HepG2 (cell line): ENCODE data around the gene DLG2.

Experiments used
- CTCF ChIP-seq: sonication (generic); formaldehyde crosslinking; IDR thresholded peaks from 2 replicates; pipeline ENCODE4 v1.5.0; 2020; ENCODE audit warnings: mild to moderate bottlenecking, missing genetic modification reagents, moderate library complexity
- PAX8 ChIP-seq: sonication (generic); formaldehyde crosslinking; IDR thresholded peaks from 2 replicates; pipeline ENCODE4 v1.8.0; 2022; ENCODE audit warnings: mild to moderate bottlenecking, missing genetic modification reagents, borderline replicate concordance
- PITX1 ChIP-seq: sonication (generic); formaldehyde crosslinking; IDR thresholded peaks from 2 replicates; pipeline ENCODE4 v1.5.1; 2020; ENCODE audit warnings: mild to moderate bottlenecking, missing genetic modification reagents
- POLR2A ChIP-seq, 2 experiments: IDR thresholded peaks; 2 replicates each; pipeline ENCODE4 v1.6.1; 2011; ENCODE audit warnings: low read depth in 2 of 2, low read length in 2 of 2, mild to moderate bottlenecking in 1 of 2, moderate library complexity in 1 of 2; ENCODE audit not compliant: insufficient read depth in 1 of 2
- TF ChIP-seq, protein P1 (sequence below): sonication (generic); formaldehyde crosslinking; IDR thresholded peaks from 2 replicates; pipeline ENCODE4 v1.8.1; 2022; ENCODE audit warnings: mild to moderate bottlenecking, missing genetic modification reagents
- TF ChIP-seq, protein P2 (sequence below), 2 experiments: IDR thresholded peaks; 2 replicates each; pipeline ENCODE4 v1.6.1; 2011 to 2012; ENCODE audit warnings: low read length in 2 of 2, borderline replicate concordance in 1 of 2, low read depth in 1 of 2, mild to moderate bottlenecking in 1 of 2, moderate library complexity in 1 of 2

GRCh38 chr11:83648610-83649527, 1978.3 kb downstream of the DLG2 start:
- TF ChIP-seq PAX8 (CRISPR knock-in tag), result no peak
- no peak for TF ChIP-seq POLR2A (IDR thresholded peaks at IDR 0.05; ENCODE audit: insufficient read depth in 1 of 2, low read depth in 2 of 2, low read length in 2 of 2)
- TF ChIP-seq, protein P1, sequence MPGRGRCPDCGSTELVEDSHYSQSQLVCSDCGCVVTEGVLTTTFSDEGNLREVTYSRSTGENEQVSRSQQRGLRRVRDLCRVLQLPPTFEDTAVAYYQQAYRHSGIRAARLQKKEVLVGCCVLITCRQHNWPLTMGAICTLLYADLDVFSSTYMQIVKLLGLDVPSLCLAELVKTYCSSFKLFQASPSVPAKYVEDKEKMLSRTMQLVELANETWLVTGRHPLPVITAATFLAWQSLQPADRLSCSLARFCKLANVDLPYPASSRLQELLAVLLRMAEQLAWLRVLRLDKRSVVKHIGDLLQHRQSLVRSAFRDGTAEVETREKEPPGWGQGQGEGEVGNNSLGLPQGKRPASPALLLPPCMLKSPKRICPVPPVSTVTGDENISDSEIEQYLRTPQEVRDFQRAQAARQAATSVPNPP (CRISPR knock-in tag), result no peak
- TF ChIP-seq, protein P2, sequence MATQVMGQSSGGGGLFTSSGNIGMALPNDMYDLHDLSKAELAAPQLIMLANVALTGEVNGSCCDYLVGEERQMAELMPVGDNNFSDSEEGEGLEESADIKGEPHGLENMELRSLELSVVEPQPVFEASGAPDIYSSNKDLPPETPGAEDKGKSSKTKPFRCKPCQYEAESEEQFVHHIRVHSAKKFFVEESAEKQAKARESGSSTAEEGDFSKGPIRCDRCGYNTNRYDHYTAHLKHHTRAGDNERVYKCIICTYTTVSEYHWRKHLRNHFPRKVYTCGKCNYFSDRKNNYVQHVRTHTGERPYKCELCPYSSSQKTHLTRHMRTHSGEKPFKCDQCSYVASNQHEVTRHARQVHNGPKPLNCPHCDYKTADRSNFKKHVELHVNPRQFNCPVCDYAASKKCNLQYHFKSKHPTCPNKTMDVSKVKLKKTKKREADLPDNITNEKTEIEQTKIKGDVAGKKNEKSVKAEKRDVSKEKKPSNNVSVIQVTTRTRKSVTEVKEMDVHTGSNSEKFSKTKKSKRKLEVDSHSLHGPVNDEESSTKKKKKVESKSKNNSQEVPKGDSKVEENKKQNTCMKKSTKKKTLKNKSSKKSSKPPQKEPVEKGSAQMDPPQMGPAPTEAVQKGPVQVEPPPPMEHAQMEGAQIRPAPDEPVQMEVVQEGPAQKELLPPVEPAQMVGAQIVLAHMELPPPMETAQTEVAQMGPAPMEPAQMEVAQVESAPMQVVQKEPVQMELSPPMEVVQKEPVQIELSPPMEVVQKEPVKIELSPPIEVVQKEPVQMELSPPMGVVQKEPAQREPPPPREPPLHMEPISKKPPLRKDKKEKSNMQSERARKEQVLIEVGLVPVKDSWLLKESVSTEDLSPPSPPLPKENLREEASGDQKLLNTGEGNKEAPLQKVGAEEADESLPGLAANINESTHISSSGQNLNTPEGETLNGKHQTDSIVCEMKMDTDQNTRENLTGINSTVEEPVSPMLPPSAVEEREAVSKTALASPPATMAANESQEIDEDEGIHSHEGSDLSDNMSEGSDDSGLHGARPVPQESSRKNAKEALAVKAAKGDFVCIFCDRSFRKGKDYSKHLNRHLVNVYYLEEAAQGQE (IDR thresholded peaks at IDR 0.05; ENCODE audit: borderline replicate concordance in 1 of 2, low read depth in 1 of 2, low read length in 2 of 2), result no peak
- no peak for TF ChIP-seq CTCF
- TF ChIP-seq PITX1, result no peak
